GM18519 (cell line): ENCODE measurements around the gene METAP2.

Experiments used
- ATAC-seq: cut with Tn5 transposase; IDR thresholded peaks from one replicate; pipeline ENCODE4 v1.9.1; 2021; ENCODE audit warnings: mild to moderate bottlenecking, moderate library complexity; ENCODE audit not compliant: unreplicated experiment, low FRiP score

The METAP2 gene

GRCh38 chr12:95547522-95548055, 73.6 kb downstream of the METAP2 start:
- ATAC-seq: no peak

- no peak for ATAC-seq
These were observed 74.1 kb downstream of the METAP2 start for GRCh38 chr12:95548056-95548538.

DNA sequence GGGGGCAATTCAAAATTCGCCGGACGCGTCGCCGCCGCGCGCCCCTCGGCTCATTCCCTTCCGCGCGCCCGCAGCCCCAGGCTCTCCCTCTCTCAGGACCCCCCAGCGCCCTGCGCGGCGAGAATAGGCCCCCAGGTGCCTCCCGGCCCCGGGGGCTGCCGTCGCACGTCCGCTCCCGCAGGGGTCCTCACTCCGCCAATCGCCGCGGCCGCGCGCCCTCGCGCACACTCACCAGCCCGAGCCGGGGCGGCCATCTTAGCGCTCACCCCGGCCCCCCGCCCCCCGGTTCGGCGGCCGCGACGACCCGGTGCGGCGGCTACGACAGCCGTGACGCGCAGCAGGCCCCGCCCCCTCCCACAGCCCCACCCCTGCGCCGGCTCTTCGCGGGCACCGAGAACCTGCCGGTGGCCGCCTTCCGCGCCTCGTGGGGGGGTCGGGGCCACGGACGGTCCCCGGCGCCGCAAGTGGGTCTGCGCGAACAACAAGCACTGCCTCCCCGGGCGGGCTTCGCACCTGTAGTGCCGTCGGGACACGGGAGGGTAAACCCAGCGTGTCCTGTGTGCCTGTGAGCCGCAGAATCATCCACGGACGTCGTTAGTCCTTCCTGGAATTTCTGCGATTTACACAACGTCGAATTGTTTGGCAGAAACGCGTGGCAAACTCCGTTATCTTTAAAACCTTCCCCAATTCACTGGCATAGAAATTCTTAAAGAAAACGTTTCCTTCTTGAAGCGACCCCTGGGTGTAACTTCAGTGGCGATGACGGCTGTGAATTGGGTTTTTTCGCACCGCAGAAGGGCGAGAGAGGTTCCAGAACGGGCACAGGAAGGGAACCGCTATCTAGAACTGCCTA, 74.8 kb downstream of the METAP2 start:
- no peak for ATAC-seq

DNA sequence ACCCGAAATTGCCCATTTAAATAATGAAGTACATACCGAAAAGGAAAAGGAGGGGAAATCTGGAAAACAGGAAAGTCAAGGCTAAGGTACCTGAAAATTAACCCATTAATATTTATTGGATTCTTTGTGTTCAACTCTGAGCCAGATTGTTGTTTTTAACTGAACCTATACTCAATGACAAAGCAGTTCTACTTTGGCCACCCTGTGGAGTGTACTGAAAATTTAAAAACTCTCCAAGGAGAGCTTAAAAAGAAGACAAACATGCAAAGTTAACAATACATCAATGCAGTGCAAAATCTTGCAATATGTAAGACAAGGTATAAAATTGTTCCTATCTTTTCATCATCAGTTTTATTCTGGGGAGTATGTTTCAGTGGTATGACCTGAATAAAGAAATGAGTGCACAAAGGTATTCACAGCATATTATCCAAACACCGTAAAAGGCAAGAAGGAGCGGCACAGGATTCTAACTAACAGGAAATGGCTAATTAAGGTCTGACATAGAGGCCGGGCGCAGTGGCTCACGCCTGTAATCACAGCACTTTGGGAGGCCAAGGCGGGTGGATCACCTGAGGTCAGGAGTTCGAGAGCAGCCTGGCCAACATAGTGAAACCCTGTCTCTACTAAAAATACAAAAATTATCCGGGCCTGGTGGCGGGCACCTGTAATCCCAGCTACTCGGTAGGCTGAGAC, 75.6 kb downstream of the METAP2 start:
- no peak for ATAC-seq

- ATAC-seq: no peak
These were observed 77.4 kb downstream of the METAP2 start, which contains the start of gene USP44 for GRCh38 chr12:95551305-95551704. TSS of gene USP44 (minus strand) at chr12:95551476. CDS start at chr12:95534256, 17,220 bp downstream.

DNA sequence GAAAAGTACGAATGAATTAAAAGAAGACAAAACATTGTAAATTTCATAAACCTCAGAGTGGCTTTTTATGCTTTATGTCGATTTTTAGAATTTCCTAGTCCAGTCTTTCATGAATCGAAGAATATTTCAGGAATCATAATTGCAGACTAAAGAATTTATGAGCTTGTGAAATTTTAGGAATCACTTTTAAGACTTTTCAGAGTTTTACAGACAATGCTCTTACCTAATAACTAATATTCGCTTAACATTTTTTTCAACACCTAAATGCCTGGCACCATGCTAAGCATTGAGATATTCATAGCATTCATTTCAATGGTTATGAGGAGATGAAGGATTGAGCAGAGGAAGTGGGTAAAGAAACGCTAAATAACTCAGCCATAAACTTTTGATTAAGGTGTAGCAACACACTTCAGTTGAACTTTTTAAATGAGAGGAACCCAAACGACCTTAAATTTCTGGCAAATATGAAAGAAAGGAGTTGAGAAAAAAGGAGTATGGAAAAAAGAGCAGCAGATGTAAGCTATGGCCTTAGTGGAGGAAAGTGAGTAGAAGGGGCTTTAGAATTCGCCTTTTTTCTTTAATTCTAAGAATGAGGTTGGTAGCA, 78.1 kb downstream of the METAP2 start:
- ATAC-seq: no peak

DNA sequence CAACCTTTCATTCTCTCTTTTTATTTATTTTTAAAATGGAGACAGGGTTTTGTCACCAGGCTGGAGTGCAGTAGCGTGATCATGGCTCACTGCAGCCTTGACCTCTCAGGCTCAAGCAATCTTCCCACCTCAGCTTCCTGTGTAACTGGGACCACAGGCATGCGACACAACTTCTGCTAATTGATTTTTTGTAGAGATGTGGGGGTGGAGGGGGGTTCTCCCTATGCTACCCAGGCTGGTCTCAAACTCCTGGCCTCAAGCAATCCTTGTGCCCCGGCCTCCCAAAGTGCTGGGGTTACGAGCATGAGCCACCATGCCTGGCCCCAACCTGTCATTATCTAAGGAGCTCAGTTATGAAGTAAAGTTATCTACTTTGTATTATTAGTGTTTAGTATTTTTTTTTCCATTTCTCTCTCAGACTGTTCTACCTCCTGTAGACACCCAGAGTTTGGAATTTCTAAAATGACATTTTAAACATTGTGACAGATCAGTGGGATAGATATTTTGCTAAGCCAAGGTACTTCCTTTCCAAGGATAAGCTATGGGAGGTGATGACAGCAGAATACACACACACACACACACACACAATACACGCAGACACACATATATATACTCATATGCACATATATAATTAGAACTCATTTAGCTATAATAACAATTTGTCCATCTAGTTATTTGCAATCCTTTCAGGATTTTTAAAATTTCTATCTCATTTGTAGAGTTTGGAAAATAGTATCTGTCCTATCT, 79.4 kb downstream of the METAP2 start:
- no peak for ATAC-seq

- no peak for ATAC-seq
These were observed 80.7 kb downstream of the METAP2 start for GRCh38 chr12:95554532-95555071.

DNA sequence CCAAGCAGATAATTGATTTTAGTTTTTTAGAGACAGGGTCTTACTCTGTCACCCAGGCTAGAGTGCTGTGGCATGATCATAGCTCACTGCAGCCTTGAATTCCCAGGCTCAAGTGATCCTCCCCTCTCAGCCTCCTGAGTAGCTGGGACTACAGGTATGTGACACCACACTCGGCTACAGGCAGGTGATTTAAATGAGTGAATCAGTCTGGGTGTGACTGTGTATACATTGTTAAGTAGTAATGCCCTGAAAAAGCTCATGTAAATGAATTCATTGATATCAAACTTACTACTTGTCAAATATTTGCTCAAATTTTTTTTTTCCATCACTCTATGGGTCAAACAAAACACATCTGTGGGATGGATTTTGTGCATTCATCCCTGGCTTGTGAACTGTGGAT, 83.7 kb downstream of the METAP2 start:
- no peak for ATAC-seq
